Gastrocnemius medialis (tissue), 4 donors: ENCODE results near the gene KRTAP12-3.

Experiments
- CTCF ChIP-seq, 5 experiments: fragments of 450-650 bp in 3 of 5; fragments of 200-600 bp in 2 of 5; sonication (generic) in 2 of 5; IDR thresholded peaks in 4 of 5; conservative IDR thresholded peaks in 1 of 5; 1 replicate in 4 of 5; 2 replicates in 1 of 5; pipeline ENCODE4 v1.5.1; 2016 to 2019; ENCODE audit warnings: antibody characterized with exemption in 5 of 5, mild to moderate bottlenecking in 3 of 5, moderate library complexity in 3 of 5
- POLR2A ChIP-seq, 2 donors: fragments of 450-650 bp; IDR thresholded peaks; one replicate each; pipeline ENCODE4 v1.6.1; 2017; ENCODE audit warnings: antibody characterized with exemption in 2 of 2, mild to moderate bottlenecking in 2 of 2, moderate library complexity in 2 of 2

DNA sequence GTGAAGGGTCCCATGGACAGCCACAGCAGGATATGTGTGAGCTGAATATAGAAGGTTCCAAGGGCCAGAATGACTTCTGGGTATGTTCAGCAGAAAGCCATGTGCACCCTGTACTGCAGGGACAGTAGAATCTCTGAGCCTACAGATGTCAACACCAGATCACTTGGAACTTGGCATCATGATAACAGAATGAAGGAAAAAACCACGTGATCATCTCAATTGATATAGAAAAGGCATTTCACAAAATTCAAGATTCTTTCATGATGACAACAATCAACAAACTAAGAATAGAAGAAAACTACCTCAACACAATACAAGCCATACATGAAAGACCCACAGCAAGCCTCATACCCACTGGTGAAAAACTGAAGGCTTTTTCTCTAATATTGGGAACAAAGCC lies 9.9 kb downstream of the KRTAP12-3 start:
- no peak for TF ChIP-seq CTCF (IDR thresholded peaks at IDR 0.05 in 4 of 5, conservative IDR thresholded peaks at IDR 0.05 in 1 of 5)
- no peak for TF ChIP-seq POLR2A (IDR thresholded peaks at IDR 0.05)
